Measurements from ENCODE around the gene YY1AP1. TPM values are rescaled to one million over a fixed set of nuclear protein-coding genes. Genes with fewer than 3 reads are reported as not detected.
"Not testable (repeated sequence)": the region's sequence is repeated elsewhere in the genome, so short reads cannot be mapped to it uniquely, and the experiment has no call there.

Gene YY1AP1
- total RNA-seq, 1 experiment from 2014 or later: 40.3 TPM

GRCh38 chr1:155689081-155689607, 570 bp upstream of the YY1AP1 start, which contains the start of gene DAP3:
TSS of gene DAP3 (plus strand) at chr1:155689091. CDS start at chr1:155709780, 20,689 bp downstream.
- TF ChIP-seq MAX (IDR thresholded peaks at IDR 0.05): peak; percentile 39; the same call in 1 of the 2 replicates
- TF ChIP-seq SIN3A (IDR thresholded peaks at IDR 0.05; ENCODE audit: low read depth): peak; percentile 19; the same call in 1 of the 2 replicates
- Histone ChIP-seq H3K4me3 (replicated peaks in 1 of 2; ENCODE audit: low read depth in 1 of 2, low read length in 2 of 2) (peak within 1 kb of the TSS; percentile 88 to 91), H3K27ac (ENCODE audit: low read depth, low read length) (peak within 1 kb of the TSS; percentile 97), H3K9ac (ENCODE audit: low read length) (peak within 1 kb of the TSS; percentile 93), H3K79me2 (ENCODE audit: insufficient read depth, low read length) (peaks cover 90% of the 10 kb centered on the region), H3K36me3 (ENCODE audit: control insufficient read depth in 1 of 2, insufficient read depth in 2 of 2, low read length in 2 of 2) (peaks cover 5 to 31% of the 10 kb centered on the region in 2 experiments), H3K4me2 (ENCODE audit: low read length) (peak within 1 kb of the TSS; percentile 69)
- H4K20me1 ChIP-seq (ENCODE audit: insufficient read depth); CTCF ChIA-PET; POLR2A ChIA-PET; RAD21 ChIA-PET (ENCODE audit: low non-redundant PET in 1 of 2, low total read pairs in 2 of 2, uncharacterized antibody in 2 of 2, unreplicated experiment in 2 of 2); H3K4me1 ChIP-seq (ENCODE audit: control insufficient read depth in 1 of 2, insufficient read depth in 2 of 2, low read length in 2 of 2); H2AFZ ChIP-seq (ENCODE audit: low read depth, low read length, poor library complexity, severe bottlenecking); H3K27me3 ChIP-seq (ENCODE audit: insufficient read depth, low read length); H3K9me3 ChIP-seq (ENCODE audit: control insufficient read depth in 1 of 2, insufficient read depth in 1 of 2, low read depth in 1 of 2, low read length in 2 of 2); DNase-seq (ENCODE audit: low read depth, low spot score); ATAC-seq; H3K9me2 ChIP-seq (ENCODE audit: insufficient read depth); intact Hi-C loops (cut with micrococcal nuclease): not testable (repeated sequence)
- TSS peak; percentile 65 for BruUV-seq (replicated peaks)

- CTCF ChIA-PET; H4K20me1 ChIP-seq (ENCODE audit: insufficient read depth); H2AFZ ChIP-seq (ENCODE audit: low read depth, low read length, poor library complexity, severe bottlenecking); RAD21 ChIA-PET (ENCODE audit: low non-redundant PET in 1 of 2, low total read pairs in 2 of 2, uncharacterized antibody in 2 of 2, unreplicated experiment in 2 of 2); BruUV-seq (replicated peaks); DNase-seq (ENCODE audit: low read depth, low spot score); intact Hi-C loops (cut with micrococcal nuclease); H3K4me1 ChIP-seq (ENCODE audit: control insufficient read depth in 1 of 2, insufficient read depth in 2 of 2, low read length in 2 of 2); H3K9me3 ChIP-seq (ENCODE audit: control insufficient read depth in 1 of 2, insufficient read depth in 1 of 2, low read depth in 1 of 2, low read length in 2 of 2); H3K27me3 ChIP-seq (ENCODE audit: insufficient read depth, low read length); H3K9me2 ChIP-seq (ENCODE audit: insufficient read depth): not testable (repeated sequence)
- H3K4me2 ChIP-seq (ENCODE audit: low read length): peak overlapping the region; percentile 69
- H3K9ac ChIP-seq (ENCODE audit: low read length): peak overlapping the region; percentile 93
- H3K4me3 ChIP-seq (replicated peaks in 1 of 2; ENCODE audit: low read depth in 1 of 2, low read length in 2 of 2): peak overlapping the region; percentile 88 to 91
- peak overlapping the region; percentile 97 for H3K27ac ChIP-seq (ENCODE audit: low read depth, low read length)
- H3K79me2 ChIP-seq (ENCODE audit: insufficient read depth, low read length): peaks cover 90% of the 10 kb centered on the region
- H3K36me3 ChIP-seq (ENCODE audit: control insufficient read depth in 1 of 2, insufficient read depth in 2 of 2, low read length in 2 of 2): peaks cover 5 to 19% of the 10 kb centered on the region in 2 experiments
- ATAC-seq: peak; percentile 9
- peak; percentile 91 for TF ChIP-seq YY1 (IDR thresholded peaks at IDR 0.05; ENCODE audit: extremely low read depth, insufficient replicate concordance, low read depth, low read length)
- POLR2A ChIA-PET: interaction anchor here (1.0 kb wide), 1 partner anchor 36 kb away, joined by 3 read pairs; no protein-coding TSS in a partner anchor
Measured at GRCh38 chr1:155687705-155688323, 760 bp downstream of the YY1AP1 start.
